ENCODE data around the gene E2F6. TPM values are rescaled to one million over a fixed set of nuclear protein-coding genes. Genes with fewer than 3 reads are reported as not detected.
"Not testable (repeated sequence)": the region's sequence is repeated elsewhere in the genome, so short reads cannot be mapped to it uniquely, and the experiment has no call there.

E2F6 gene
- polyA plus RNA-seq, 1 donor from 2014 or later, result 39.1 TPM

GRCh38 chr2:11406267-11406957 lies 59.5 kb downstream of the E2F6 start:
- no peaks in the 10 kb centered on the region for H3K9me2 ChIP-seq (ENCODE audit: insufficient read depth, low read length)
- TF ChIP-seq MXI1 (conservative IDR thresholded peaks at IDR 0.05; ENCODE audit: poor library complexity, severe bottlenecking) (no peak), TAF1 (IDR thresholded peaks at IDR 0.05; ENCODE audit: low read depth) (no peak), EP300 (conservative IDR thresholded peaks at IDR 0.05; ENCODE audit: poor library complexity, severe bottlenecking) (no peak), REST (IDR thresholded peaks at IDR 0.05; ENCODE audit: borderline replicate concordance) (no peak), POLR2AphosphoS5 (IDR thresholded peaks at IDR 0.05) (no peak), CTCF (IDR thresholded peaks at IDR 0.05; ENCODE audit: poor library complexity, severe bottlenecking) (no peak)
- H3F3A ChIP-seq (ENCODE audit: insufficient read depth, low read length, poor library complexity, severe bottlenecking), result no peaks in the 10 kb centered on the region
- H3K27ac ChIP-seq (ENCODE audit: low read length), result no peak overlapping the region
- H4K20me1 ChIP-seq (ENCODE audit: insufficient read depth), result no peaks in the 10 kb centered on the region
- H3K36me3 ChIP-seq (ENCODE audit: insufficient read depth, low read length), result no peaks in the 10 kb centered on the region
- no peaks in the 10 kb centered on the region for H3K9me3 ChIP-seq (ENCODE audit: low read length)
- H2AFZ ChIP-seq (ENCODE audit: low read depth, low read length), result no peak overlapping the region
- H3K79me2 ChIP-seq (replicated peaks; ENCODE audit: insufficient read depth, low read length), result no peaks in the 10 kb centered on the region
- H3K4me2 ChIP-seq (ENCODE audit: low read length), result no peak overlapping the region
- H3K27me3 ChIP-seq (ENCODE audit: insufficient read depth, low read depth, low read length), result no peaks in the 10 kb centered on the region
- H3K4me3 ChIP-seq (ENCODE audit: low read length), result no peak overlapping the region
- H3K9ac ChIP-seq (ENCODE audit: low read length), result no peak overlapping the region

DNA sequence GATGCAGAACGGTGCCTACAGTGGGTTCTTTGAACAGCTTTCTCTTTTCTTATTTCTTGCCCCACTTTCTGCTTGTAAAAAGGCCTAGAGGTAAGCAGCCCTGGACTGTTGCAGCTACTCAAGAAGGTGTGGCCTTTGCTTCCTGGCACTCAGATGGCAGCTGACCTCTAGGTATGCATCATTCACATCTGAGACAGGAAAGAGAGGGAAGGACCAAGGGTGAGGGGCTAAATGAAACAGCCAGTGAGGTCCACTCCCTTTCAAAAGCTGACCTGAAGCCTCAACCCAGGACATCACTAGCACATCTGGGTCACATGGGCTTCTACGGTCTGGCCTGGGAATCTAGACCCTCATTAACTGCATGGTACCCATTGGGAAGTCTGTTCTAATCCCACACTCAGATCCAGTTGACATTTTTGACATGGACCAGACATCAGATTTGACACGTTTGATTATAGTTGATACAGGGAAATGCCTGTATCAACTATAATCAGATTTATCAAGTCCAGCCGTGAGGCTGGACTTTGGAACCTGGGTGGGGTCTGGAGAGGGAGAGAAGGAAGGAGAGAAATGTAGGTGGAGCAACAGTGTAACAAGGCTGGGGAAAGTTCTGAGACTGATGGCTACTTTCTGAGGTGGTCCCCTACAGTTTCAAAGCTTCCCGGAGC lies 60.2 kb downstream of the E2F6 start:
- Histone ChIP-seq H3K9me2 (ENCODE audit: insufficient read depth, low read length) (no peaks in the 10 kb centered on the region), H3K36me3 (ENCODE audit: insufficient read depth, low read length) (no peaks in the 10 kb centered on the region), H3F3A (ENCODE audit: insufficient read depth, low read length, poor library complexity, severe bottlenecking) (no peaks in the 10 kb centered on the region), H3K4me2 (ENCODE audit: low read length) (no peak overlapping the region), H3K27ac (ENCODE audit: low read length) (no peak overlapping the region), H3K9me3 (ENCODE audit: low read length) (no peaks in the 10 kb centered on the region), H3K79me2 (replicated peaks; ENCODE audit: insufficient read depth, low read length) (no peaks in the 10 kb centered on the region), H3K27me3 (ENCODE audit: insufficient read depth, low read depth, low read length) (no peaks in the 10 kb centered on the region), H2AFZ (ENCODE audit: low read depth, low read length) (no peak overlapping the region), H4K20me1 (ENCODE audit: insufficient read depth) (no peaks in the 10 kb centered on the region), H3K4me3 (ENCODE audit: low read length) (no peak overlapping the region), H3K9ac (ENCODE audit: low read length) (no peak overlapping the region)
- TF ChIP-seq EP300 (conservative IDR thresholded peaks at IDR 0.05; ENCODE audit: poor library complexity, severe bottlenecking), result no peak
- TF ChIP-seq MXI1 (conservative IDR thresholded peaks at IDR 0.05; ENCODE audit: poor library complexity, severe bottlenecking), result no peak
- TF ChIP-seq POLR2AphosphoS5 (IDR thresholded peaks at IDR 0.05), result no peak
- no peak for TF ChIP-seq RAD21 (conservative IDR thresholded peaks at IDR 0.05)
- TF ChIP-seq SMC3 (conservative IDR thresholded peaks at IDR 0.05; ENCODE audit: poor library complexity), result no peak
- TF ChIP-seq CTCF (IDR thresholded peaks at IDR 0.05; ENCODE audit: poor library complexity, severe bottlenecking), result no peak
- TF ChIP-seq EZH2 (IDR thresholded peaks at IDR 0.05; ENCODE audit: borderline replicate concordance, insufficient read depth, low read length, poor library complexity, severe bottlenecking), result no peak
- no peak for TF ChIP-seq TAF1 (IDR thresholded peaks at IDR 0.05; ENCODE audit: low read depth)
- no peak for TF ChIP-seq REST (IDR thresholded peaks at IDR 0.05; ENCODE audit: borderline replicate concordance)

- not testable (repeated sequence) for H3K9me3 ChIP-seq (ENCODE audit: low read length); H3F3A ChIP-seq (ENCODE audit: insufficient read depth, low read length, poor library complexity, severe bottlenecking); H2AFZ ChIP-seq (ENCODE audit: low read depth, low read length); H3K79me2 ChIP-seq (replicated peaks; ENCODE audit: insufficient read depth, low read length); H3K4me2 ChIP-seq (ENCODE audit: low read length); H3K27ac ChIP-seq (ENCODE audit: low read length); H3K9me2 ChIP-seq (ENCODE audit: insufficient read depth, low read length); H3K9ac ChIP-seq (ENCODE audit: low read length); H3K27me3 ChIP-seq (ENCODE audit: insufficient read depth, low read depth, low read length); H3K36me3 ChIP-seq (ENCODE audit: insufficient read depth, low read length); H4K20me1 ChIP-seq (ENCODE audit: insufficient read depth); H3K4me3 ChIP-seq (ENCODE audit: low read length)
These were observed 60.9 kb downstream of the E2F6 start for GRCh38 chr2:11405074-11405406.

Measured in neural cell (in vitro differentiated cells).